SK-N-SH treated with all-trans-retinoic acid at 6 μM for 48 hours (cell line): ENCODE results near the gene PRMT5.

ENCODE experiments used
- ATAC-seq: fragments of 200-7000 bp; cut with Tn5 transposase; 3 replicates; pipeline ENCODE4 v1.9.1; 2020; ENCODE audit warnings: mild to moderate bottlenecking, moderate library complexity
- ARNTL ChIP-seq: fragments of 450-650 bp; formaldehyde crosslinking; IDR thresholded peaks from 2 replicates; pipeline ENCODE4 v1.5.0; 2020; ENCODE audit warnings: low read depth, mild to moderate bottlenecking, moderate library complexity, borderline replicate concordance
- BACH2 ChIP-seq: fragments of 250-450 bp; sonication (Bioruptor Pico); IDR thresholded peaks from 2 replicates; pipeline ENCODE4 v1.9.0; 2021; ENCODE audit warnings: mild to moderate bottlenecking, borderline replicate concordance
- CREB5 ChIP-seq: fragments of 250-450 bp; sonication (Bioruptor Pico); IDR thresholded peaks from 2 replicates; pipeline ENCODE4 v1.5.1; 2020; ENCODE audit warnings: low read depth, mild to moderate bottlenecking, moderate library complexity
- CSDC2 ChIP-seq: fragments of 250-450 bp; sonication (Bioruptor Pico); IDR thresholded peaks from 2 replicates; pipeline ENCODE4 v1.5.0; 2020; ENCODE audit warnings: mild to moderate bottlenecking, moderate library complexity
- CSRNP3 ChIP-seq: fragments of 250-450 bp; sonication (Bioruptor Pico); IDR thresholded peaks from 2 replicates; pipeline ENCODE4 v1.5.1; 2021; ENCODE audit warnings: mild to moderate bottlenecking, moderate library complexity
- ESRRG ChIP-seq: fragments of 250-450 bp; sonication (Bioruptor Pico); IDR thresholded peaks from 2 replicates; pipeline ENCODE4 v1.6.1; 2021; ENCODE audit warnings: mild to moderate bottlenecking
- GLIS3 ChIP-seq: fragments of 250-450 bp; sonication (Bioruptor Pico); IDR thresholded peaks from 2 replicates; pipeline ENCODE4 v1.5.0; 2020; ENCODE audit warnings: mild to moderate bottlenecking, moderate library complexity
- ISL1 ChIP-seq: fragments of 250-450 bp; sonication (Bioruptor Pico); IDR thresholded peaks from 2 replicates; pipeline ENCODE4 v2.1.2; 2022; ENCODE audit warnings: mild to moderate bottlenecking, moderate library complexity
- OSR1 ChIP-seq: fragments of 250-450 bp; sonication (Bioruptor Pico); IDR thresholded peaks from 2 replicates; pipeline ENCODE4 v1.8.0; 2022; ENCODE audit warnings: moderate library complexity, mild to moderate bottlenecking, inconsistent platforms
- PATZ1 ChIP-seq: fragments of 250-450 bp; sonication (Bioruptor Pico); IDR thresholded peaks from 2 replicates; pipeline ENCODE4 v1.8.0; 2020; ENCODE audit warnings: mild to moderate bottlenecking, moderate library complexity, borderline replicate concordance
- POU6F1 ChIP-seq: fragments of 250-450 bp; sonication (Bioruptor Pico); IDR thresholded peaks from 2 replicates; pipeline ENCODE4 v1.8.0; 2021; ENCODE audit warnings: low read depth, mild to moderate bottlenecking, moderate library complexity, borderline replicate concordance
- PPARA ChIP-seq: fragments of 250-450 bp; sonication (Bioruptor Pico); IDR thresholded peaks from 2 replicates; pipeline ENCODE4 v1.5.0; 2020; ENCODE audit warnings: mild to moderate bottlenecking, borderline replicate concordance
- SNAI2 ChIP-seq: fragments of 250-450 bp; sonication (Bioruptor Pico); IDR thresholded peaks from 2 replicates; pipeline ENCODE4 v1.5.0; 2020; ENCODE audit warnings: mild to moderate bottlenecking, moderate library complexity
- TCF4 ChIP-seq: fragments of 250-450 bp; sonication (Bioruptor Pico); IDR thresholded peaks from 2 replicates; pipeline ENCODE4 v1.8.0; 2021; ENCODE audit warnings: mild to moderate bottlenecking, moderate library complexity, borderline replicate concordance
- ZC3H10 ChIP-seq: fragments of 250-450 bp; sonication (Bioruptor Pico); IDR thresholded peaks from 2 replicates; pipeline ENCODE4 v1.5.1; 2021; ENCODE audit warnings: mild to moderate bottlenecking, moderate library complexity
- ZFP3 ChIP-seq: fragments of 250-450 bp; sonication (Bioruptor Pico); IDR thresholded peaks from 2 replicates; pipeline ENCODE4 v1.5.0; 2020; ENCODE audit warnings: mild to moderate bottlenecking, moderate library complexity
- ZNF70 ChIP-seq: fragments of 450-650 bp; formaldehyde crosslinking; IDR thresholded peaks from 2 replicates; pipeline ENCODE4 v1.5.0; 2020; ENCODE audit warnings: mild to moderate bottlenecking, moderate library complexity
- ZNF8 ChIP-seq: fragments of 450-650 bp; formaldehyde crosslinking; IDR thresholded peaks from 2 replicates; pipeline ENCODE4 v1.5.0; 2020; ENCODE audit warnings: mild to moderate bottlenecking, moderate library complexity

The PRMT5 gene

GRCh38 chr14:22888662-22889061 is 40.5 kb downstream of the PRMT5 start (continued):
- TF ChIP-seq POU6F1 (CRISPR knock-in tag), result no peak
- no peak for TF ChIP-seq CSRNP3 (CRISPR knock-in tag)
- TF ChIP-seq OSR1, result no peak
- TF ChIP-seq ARNTL (CRISPR knock-in tag), result no peak
- TF ChIP-seq ZC3H10 (CRISPR knock-in tag), result no peak

- ATAC-seq, result no peak
- TF ChIP-seq BACH2 (no peak), ISL1 (CRISPR knock-in tag) (no peak), POU6F1 (CRISPR knock-in tag) (no peak), OSR1 (no peak), TCF4 (CRISPR knock-in tag) (no peak), ZFP3 (CRISPR knock-in tag) (no peak), CSRNP3 (CRISPR knock-in tag) (no peak), ZC3H10 (CRISPR knock-in tag) (no peak), PATZ1 (CRISPR knock-in tag) (no peak), CREB5 (CRISPR knock-in tag) (no peak), ZNF8 (CRISPR knock-in tag) (no peak), SNAI2 (CRISPR knock-in tag) (no peak), ZNF70 (no peak), ESRRG (CRISPR knock-in tag) (no peak), GLIS3 (no peak)
Observed at GRCh38 chr14:22887990-22888378, 41.2 kb downstream of the PRMT5 start.

GRCh38 chr14:22887260-22887989 is 41.8 kb downstream of the PRMT5 start:
- TF ChIP-seq PPARA (no peak), TCF4 (CRISPR knock-in tag) (no peak), ZNF70 (no peak), CREB5 (CRISPR knock-in tag) (no peak), ARNTL (CRISPR knock-in tag) (no peak), CSDC2 (CRISPR knock-in tag) (no peak), OSR1 (no peak), ZNF8 (CRISPR knock-in tag) (no peak)
- ATAC-seq, result peak; percentile 91
